Measurements from ENCODE around the gene THYN1.

Gene THYN1

DNA sequence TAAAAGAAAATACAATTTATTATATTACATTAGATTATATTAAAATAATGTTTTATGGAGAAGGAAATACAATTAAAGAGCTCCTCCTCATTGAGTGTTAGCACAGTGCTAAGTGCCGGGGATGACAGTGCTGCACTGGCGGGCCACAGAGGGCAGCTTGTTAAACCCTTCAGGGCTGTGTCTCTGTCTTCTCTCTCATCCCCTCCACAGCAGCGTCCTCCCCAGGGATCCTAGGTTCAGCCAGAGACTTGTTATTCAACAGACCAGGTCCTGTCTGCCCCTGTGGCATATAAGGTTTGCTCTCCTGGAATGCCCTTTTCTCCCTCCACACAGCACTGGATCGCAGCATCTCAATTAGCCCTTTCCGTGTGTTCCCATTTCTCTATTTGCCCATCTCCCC is 14.2 kb downstream of the THYN1 start:
- TF ChIP-seq, protein P1, sequence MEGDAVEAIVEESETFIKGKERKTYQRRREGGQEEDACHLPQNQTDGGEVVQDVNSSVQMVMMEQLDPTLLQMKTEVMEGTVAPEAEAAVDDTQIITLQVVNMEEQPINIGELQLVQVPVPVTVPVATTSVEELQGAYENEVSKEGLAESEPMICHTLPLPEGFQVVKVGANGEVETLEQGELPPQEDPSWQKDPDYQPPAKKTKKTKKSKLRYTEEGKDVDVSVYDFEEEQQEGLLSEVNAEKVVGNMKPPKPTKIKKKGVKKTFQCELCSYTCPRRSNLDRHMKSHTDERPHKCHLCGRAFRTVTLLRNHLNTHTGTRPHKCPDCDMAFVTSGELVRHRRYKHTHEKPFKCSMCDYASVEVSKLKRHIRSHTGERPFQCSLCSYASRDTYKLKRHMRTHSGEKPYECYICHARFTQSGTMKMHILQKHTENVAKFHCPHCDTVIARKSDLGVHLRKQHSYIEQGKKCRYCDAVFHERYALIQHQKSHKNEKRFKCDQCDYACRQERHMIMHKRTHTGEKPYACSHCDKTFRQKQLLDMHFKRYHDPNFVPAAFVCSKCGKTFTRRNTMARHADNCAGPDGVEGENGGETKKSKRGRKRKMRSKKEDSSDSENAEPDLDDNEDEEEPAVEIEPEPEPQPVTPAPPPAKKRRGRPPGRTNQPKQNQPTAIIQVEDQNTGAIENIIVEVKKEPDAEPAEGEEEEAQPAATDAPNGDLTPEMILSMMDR (IDR thresholded peaks at IDR 0.05; ENCODE audit: extremely low read depth, insufficient read depth, missing control alignments): no peak
- in situ Hi-C loops (cut with MboI; ENCODE audit: low pct_unique_long_range_greater_than_20kb, low sequenced_read_pairs, unreplicated experiment): no loop called here
- DNase-seq (ENCODE audit: low spot score): no peak

DNA sequence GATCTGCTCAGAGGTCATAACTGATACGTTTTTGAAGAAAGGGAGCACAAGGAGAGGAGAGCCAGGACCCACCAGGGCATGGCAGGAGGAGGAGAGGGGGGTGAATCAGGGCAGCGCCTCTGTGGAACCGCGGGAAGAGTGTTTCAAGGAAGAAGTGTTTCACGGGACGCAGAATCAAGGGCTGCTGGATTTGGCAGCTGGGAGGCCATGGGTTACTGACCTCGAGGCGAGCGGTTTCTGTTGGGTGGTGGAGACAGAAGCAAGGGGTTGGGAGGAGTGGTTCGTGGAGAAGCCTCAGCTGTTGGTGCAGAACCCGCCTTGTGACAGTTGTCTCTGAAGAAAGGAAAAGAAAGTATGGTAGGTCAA is 15.6 kb downstream of the THYN1 start:
- no peak for DNase-seq (ENCODE audit: low spot score)
- in situ Hi-C loops (cut with MboI; ENCODE audit: low pct_unique_long_range_greater_than_20kb, low sequenced_read_pairs, unreplicated experiment): no loop called here
- TF ChIP-seq, protein P1 (IDR thresholded peaks at IDR 0.05; ENCODE audit: extremely low read depth, insufficient read depth, missing control alignments): no peak

DNA sequence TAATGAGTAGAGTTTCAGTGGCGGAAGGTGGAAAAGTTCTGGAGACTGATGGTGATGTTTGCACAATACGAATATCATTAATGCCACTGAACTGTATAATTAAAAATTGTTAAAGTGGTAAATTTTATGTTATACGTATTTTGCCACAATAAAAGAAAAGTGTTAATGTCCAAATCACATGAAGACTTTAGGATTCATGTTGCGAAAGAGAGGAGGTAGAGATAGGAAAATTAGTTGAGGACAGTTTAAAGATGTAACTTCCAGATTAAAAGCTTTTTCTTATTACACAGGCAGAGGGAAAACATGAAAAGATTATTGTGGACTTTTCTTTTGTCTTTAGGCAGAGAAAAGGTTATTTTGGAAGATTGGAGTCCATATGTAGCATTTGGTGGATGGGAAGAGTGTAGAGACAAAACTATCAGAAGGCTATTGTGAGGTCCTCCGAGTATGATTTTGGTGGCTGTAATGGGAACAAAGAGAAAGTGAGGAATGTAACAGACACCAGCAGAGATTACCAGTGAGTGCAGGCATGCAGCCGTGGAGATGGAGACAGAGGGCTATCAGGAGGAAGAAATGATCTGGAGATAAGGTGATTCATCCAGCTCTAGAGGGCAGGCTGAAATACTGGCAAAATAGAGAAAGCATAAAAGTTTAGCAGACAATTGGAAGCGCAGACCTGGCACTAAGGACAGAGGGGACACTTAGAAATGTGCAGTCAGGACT is 16.2 kb downstream of the THYN1 start:
- TF ChIP-seq, protein P1 (IDR thresholded peaks at IDR 0.05; ENCODE audit: extremely low read depth, insufficient read depth, missing control alignments): no peak
- DNase-seq (ENCODE audit: low spot score): no peak
- in situ Hi-C loops (cut with MboI; ENCODE audit: low pct_unique_long_range_greater_than_20kb, low sequenced_read_pairs, unreplicated experiment): no loop called here

DNA sequence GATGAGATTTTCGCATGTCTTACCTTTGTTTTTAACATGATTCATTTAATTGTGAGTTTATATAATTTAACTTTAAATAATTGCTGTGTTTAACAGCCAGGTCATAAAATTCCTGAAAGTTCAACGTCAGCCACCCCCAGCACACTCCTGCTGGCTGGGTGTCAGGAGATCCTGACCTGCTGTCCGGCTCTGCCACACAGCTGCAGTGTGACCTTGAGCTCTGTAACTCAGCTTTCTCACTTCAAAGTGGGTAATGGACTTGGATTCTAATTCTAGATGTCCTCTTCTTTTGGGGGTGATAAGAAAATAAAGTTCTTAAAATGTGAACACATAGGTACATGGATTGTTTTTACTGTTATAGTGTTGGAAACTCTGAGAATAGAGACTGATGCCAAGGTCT is 17.8 kb downstream of the THYN1 start:
- TF ChIP-seq, protein P1 (IDR thresholded peaks at IDR 0.05; ENCODE audit: extremely low read depth, insufficient read depth, missing control alignments): no peak
- DNase-seq (ENCODE audit: low spot score): no peak
- in situ Hi-C loops (cut with MboI; ENCODE audit: low pct_unique_long_range_greater_than_20kb, low sequenced_read_pairs, unreplicated experiment): no loop called here

DNA sequence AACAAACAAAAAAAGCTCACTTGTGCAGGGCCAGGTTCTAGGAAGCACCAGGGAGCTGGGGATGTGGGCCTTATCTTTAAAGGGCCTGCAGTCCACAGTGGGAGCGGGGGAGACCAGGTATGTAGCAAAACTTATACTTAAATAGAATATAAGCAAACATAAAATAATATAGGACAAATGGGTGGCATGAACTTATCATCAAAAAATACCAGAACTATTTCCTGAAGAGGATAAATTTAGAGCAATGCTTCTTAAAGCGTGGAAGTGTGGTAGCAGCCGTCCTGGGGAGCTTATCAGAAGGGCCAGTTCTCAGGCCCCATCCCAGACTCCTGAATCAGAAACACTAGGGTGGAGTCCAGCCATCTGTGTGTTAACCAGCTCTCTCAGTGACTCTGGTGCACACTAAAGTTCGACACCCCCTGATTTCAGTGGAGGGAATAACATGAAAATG is 19.4 kb downstream of the THYN1 start:
- DNase-seq (ENCODE audit: low spot score): no peak
- in situ Hi-C loops (cut with MboI; ENCODE audit: low pct_unique_long_range_greater_than_20kb, low sequenced_read_pairs, unreplicated experiment): no loop called here

DNA sequence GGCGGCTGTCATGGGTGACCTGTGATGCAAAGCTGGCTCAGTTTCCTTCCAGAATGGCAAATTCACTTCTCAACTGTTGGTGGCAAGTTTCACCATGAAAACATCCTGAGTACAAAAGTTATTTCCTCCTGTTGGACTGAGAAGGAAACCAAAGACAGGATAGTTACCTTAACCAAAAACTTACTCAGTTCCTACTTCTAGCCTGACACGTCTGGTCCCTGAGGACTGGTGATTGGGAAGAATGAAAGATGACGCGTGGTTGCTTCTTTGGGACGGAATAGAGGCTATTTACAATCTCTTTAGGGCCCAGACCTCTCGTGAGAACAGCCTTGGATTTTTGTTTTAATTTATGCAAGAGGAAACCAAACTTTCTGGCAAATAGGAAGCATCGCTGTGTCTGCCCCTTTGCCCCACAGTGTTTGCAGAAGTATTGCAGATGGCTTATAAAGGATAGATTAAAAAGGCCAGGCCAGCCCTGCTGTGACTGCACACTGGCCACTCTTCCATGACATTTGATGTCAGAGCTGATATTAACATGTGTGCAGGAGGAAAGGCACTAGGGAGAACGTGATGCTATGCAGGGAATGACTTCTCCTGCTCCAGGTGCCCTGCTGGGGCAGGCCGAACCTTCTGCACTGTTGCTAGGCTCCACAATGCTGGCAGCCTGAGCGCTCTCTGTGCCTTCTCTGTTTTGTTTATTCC is 21.0 kb downstream of the THYN1 start:
- in situ Hi-C loops (cut with MboI; ENCODE audit: low pct_unique_long_range_greater_than_20kb, low sequenced_read_pairs, unreplicated experiment): no loop called here
- DNase-seq (ENCODE audit: low spot score): no peak
- TF ChIP-seq, protein P1 (IDR thresholded peaks at IDR 0.05; ENCODE audit: extremely low read depth, insufficient read depth, missing control alignments): no peak

More for the DNA sequence above, 19.4 kb downstream of the THYN1 start:
- TF ChIP-seq, protein P1 (IDR thresholded peaks at IDR 0.05; ENCODE audit: extremely low read depth, insufficient read depth, missing control alignments): no peak
